ENCODE measurements around the gene OCEL1.
"Not testable (repeated sequence)": the region's sequence is repeated elsewhere in the genome, so short reads cannot be mapped to it uniquely, and the experiment has no call there.

Gene OCEL1

DNA sequence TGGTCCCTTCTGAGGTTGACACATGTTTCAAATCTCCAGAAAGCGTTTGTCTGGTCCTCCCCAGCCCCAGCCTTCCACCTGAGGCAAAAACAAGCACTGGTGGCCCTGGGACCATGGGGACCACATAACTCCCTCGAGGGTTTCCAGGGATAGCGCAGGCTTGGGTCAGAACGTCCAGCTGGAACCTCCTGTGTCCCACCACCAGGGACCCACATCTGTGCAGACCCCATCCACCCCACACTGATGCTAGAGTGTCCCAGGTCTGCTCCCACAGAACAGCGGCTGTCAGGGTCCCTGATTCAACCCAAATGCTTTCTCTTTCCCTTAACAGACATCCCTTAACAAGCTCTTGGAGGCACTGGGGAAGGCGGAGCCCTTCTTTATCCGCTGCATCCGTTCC, 40.4 kb upstream of the OCEL1 start:
- no peak for TF ChIP-seq CTCF (IDR thresholded peaks at IDR 0.05; ENCODE audit: control insufficient read depth, extremely low read depth, insufficient read depth)
- DNase-seq (ENCODE audit: low read depth): no peak
- H3K4me3 ChIP-seq (ENCODE audit: low read depth, low read length): no peak overlapping the region

DNA sequence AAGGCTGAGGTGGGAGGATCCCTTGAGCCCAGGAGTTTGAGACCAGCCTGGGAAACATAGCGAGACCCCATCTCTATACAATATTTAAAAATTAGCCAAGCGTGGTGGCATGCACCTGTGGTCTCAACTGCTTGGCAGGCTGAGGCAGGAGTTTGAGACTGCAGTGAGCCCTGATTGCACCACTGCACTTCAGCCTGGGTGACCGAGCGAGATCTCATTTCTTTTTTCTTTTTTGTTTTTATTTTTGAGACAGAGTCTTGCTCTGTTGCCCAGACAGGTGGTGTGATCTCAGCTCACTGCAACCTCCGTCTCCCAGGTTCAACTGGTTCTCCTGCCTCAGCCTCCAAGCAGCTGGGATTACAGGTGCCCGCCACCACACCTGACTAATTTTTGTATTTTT, 34.3 kb upstream of the OCEL1 start:
- not testable (repeated sequence) for H3K4me3 ChIP-seq (ENCODE audit: low read depth, low read length)

DNA sequence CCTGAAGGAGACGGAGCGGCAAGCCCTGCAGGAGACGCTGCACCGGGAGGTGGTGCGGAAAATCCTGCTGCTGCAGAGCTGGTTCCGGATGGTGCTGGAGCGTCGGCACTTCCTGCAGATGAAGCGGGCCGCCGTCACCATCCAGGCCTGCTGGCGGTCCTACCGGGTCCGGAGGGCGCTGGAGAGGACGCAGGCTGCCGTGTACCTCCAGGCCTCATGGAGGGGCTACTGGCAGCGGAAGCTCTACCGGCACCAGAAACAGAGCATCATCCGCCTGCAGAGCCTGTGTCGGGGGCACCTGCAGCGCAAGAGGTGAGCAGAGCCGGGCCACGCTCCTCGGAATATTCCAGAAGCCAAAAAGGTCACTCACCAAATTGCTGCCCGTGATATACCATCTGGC, 33.3 kb upstream of the OCEL1 start:
- no peak for DNase-seq (ENCODE audit: low read depth)
- H3K4me3 ChIP-seq (ENCODE audit: low read depth, low read length): no peak overlapping the region
- no peak for TF ChIP-seq CTCF (IDR thresholded peaks at IDR 0.05; ENCODE audit: control insufficient read depth, extremely low read depth, insufficient read depth)

More for the DNA sequence above, 34.3 kb upstream of the OCEL1 start:
- DNase-seq (ENCODE audit: low read depth): not testable (repeated sequence)

GRCh38 chr19:17194608-17195007, 31.4 kb upstream of the OCEL1 start:
- DNase-seq (ENCODE audit: low read depth): no peak
- TF ChIP-seq CTCF (IDR thresholded peaks at IDR 0.05; ENCODE audit: control insufficient read depth, extremely low read depth, insufficient read depth): no peak
- no peak overlapping the region for H3K4me3 ChIP-seq (ENCODE audit: low read depth, low read length)

- H3K4me3 ChIP-seq (ENCODE audit: low read depth, low read length): no peak overlapping the region
- no peak for TF ChIP-seq CTCF (IDR thresholded peaks at IDR 0.05; ENCODE audit: control insufficient read depth, extremely low read depth, insufficient read depth)
- DNase-seq (ENCODE audit: low read depth): no peak
Measured at GRCh38 chr19:17195106-17195505, 30.9 kb upstream of the OCEL1 start.

DNA sequence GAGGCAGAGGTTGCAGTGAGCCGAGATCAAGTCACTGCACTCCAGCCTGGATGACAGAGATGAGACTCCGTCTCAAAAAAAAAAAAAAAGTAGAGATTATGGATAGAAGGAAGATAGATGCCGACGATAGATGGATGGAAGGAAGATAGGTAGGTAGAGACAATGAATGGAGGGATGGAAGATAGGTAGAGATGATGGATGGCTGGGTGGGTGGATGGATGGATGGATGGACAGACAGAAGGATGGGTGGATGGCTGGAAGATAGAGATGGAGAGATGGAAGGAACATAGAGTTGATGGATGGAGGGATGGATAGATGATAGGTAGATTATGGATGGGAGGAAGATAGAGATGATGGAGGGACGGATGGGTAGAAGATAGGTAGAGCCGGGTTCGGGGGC, 29.4 kb upstream of the OCEL1 start:
- no peak for DNase-seq (ENCODE audit: low read depth)
- H3K4me3 ChIP-seq (ENCODE audit: low read depth, low read length): no peak overlapping the region
- no peak for TF ChIP-seq CTCF (IDR thresholded peaks at IDR 0.05; ENCODE audit: control insufficient read depth, extremely low read depth, insufficient read depth)

DNA sequence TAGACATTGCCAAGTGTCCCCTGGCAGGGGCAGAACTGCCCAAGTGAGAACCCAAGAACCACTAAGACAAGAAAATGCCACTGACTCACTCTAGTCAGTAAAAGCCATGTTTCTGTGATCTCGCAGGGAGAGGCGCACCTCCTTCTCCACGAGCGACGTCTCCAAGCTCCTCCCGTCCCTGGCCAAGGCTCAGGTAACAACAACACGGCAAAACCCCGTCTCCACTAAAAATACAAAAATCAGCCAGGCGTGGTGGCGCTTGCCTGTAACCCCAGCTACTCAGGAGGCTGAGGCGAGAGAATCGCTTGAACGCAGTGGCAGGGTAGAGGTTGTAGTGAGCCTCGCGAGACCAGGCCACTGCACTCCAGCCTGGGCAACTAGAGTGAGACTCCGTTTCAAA, 28.4 kb upstream of the OCEL1 start:
- DNase-seq (ENCODE audit: low read depth): no peak
- H3K4me3 ChIP-seq (ENCODE audit: low read depth, low read length): no peak overlapping the region
- TF ChIP-seq CTCF (IDR thresholded peaks at IDR 0.05; ENCODE audit: control insufficient read depth, extremely low read depth, insufficient read depth): no peak
